ENCODE results near the gene KLK2. TPM values are rescaled to one million over a fixed set of nuclear protein-coding genes. Genes with fewer than 3 reads are reported as not detected.

Gene KLK2
- total RNA-seq, 2 experiments from 2014 or later, result 0.44 TPM; not detected in 1

GRCh38 chr19:50837300-50837699 lies 35.9 kb upstream of the KLK2 start:
- Mint-ChIP-seq H3K27ac (no peak overlapping the region), H3K27me3 (peaks cover 29% of the 10 kb centered on the region)

GRCh38 chr19:50838239-50838638 lies 35.0 kb upstream of the KLK2 start:
- DNase-seq, result no peak
- Mint-ChIP-seq H3K9me3 (no peaks in the 10 kb centered on the region), H3K36me3 (no peaks in the 10 kb centered on the region), H3K27me3 (peaks cover 27% of the 10 kb centered on the region), H3K4me1 (peaks cover 11% of the 10 kb centered on the region), H3K27ac (no peak overlapping the region), H3K4me3 (no peak overlapping the region)
- POLR2A ChIA-PET, result no interaction called here
- ATAC-seq (ENCODE audit: low read depth), result no peak

More at GRCh38 chr19:50837300-50837699, 35.9 kb upstream of the KLK2 start:
- DNase-seq (no peak), ATAC-seq (ENCODE audit: low read depth) (no peak)
- Mint-ChIP-seq H3K4me1 (peaks cover 11% of the 10 kb centered on the region), H3K36me3 (no peaks in the 10 kb centered on the region), H3K4me3 (no peak overlapping the region), H3K9me3 (no peaks in the 10 kb centered on the region)
- POLR2A ChIA-PET, result interaction anchor here (0.9 kb wide), 1 partner anchor 32 kb away, joined by 3 read pairs; no protein-coding TSS in a partner anchor

GRCh38 chr19:50839712-50840655 lies 33.3 kb upstream of the KLK2 start:
- Mint-ChIP-seq H3K36me3 (no peaks in the 10 kb centered on the region), H3K4me3 (no peak overlapping the region), H3K9me3 (no peaks in the 10 kb centered on the region), H3K27ac (no peak overlapping the region), H3K4me1 (peaks cover 11% of the 10 kb centered on the region), H3K27me3 (peaks cover 35% of the 10 kb centered on the region)
- DNase-seq (no peak), ATAC-seq (ENCODE audit: low read depth) (no peak)
- POLR2A ChIA-PET, result no interaction called here

GRCh38 chr19:50842130-50842529 lies 31.1 kb upstream of the KLK2 start:
- Mint-ChIP-seq H3K9me3 (no peaks in the 10 kb centered on the region), H3K27me3 (peaks cover 30% of the 10 kb centered on the region), H3K4me3 (no peak overlapping the region), H3K27ac (no peak overlapping the region), H3K36me3 (no peaks in the 10 kb centered on the region), H3K4me1 (peaks cover 4% of the 10 kb centered on the region)
- no peak for ATAC-seq (ENCODE audit: low read depth)
- no peak for DNase-seq
- POLR2A ChIA-PET, result no interaction called here

- DNase-seq, result no peak
- Mint-ChIP-seq H3K4me1 (peaks cover 2% of the 10 kb centered on the region), H3K27ac (no peak overlapping the region), H3K27me3 (peaks cover 26% of the 10 kb centered on the region), H3K9me3 (no peaks in the 10 kb centered on the region), H3K4me3 (no peak overlapping the region), H3K36me3 (no peaks in the 10 kb centered on the region)
- POLR2A ChIA-PET, result no interaction called here
- ATAC-seq (ENCODE audit: low read depth), result no peak
Measured at GRCh38 chr19:50843205-50843604, 30.0 kb upstream of the KLK2 start.

- DNase-seq (no peak), ATAC-seq (ENCODE audit: low read depth) (no peak)
- Mint-ChIP-seq H3K27ac (no peak overlapping the region), H3K4me1 (no peaks in the 10 kb centered on the region), H3K27me3 (peaks cover 23% of the 10 kb centered on the region), H3K36me3 (no peaks in the 10 kb centered on the region), H3K4me3 (no peak overlapping the region), H3K9me3 (no peaks in the 10 kb centered on the region)
- POLR2A ChIA-PET, result no interaction called here
Measured at GRCh38 chr19:50843701-50844221, 29.5 kb upstream of the KLK2 start.

- Mint-ChIP-seq H3K36me3 (no peaks in the 10 kb centered on the region), H3K4me3 (no peak overlapping the region), H3K9me3 (no peaks in the 10 kb centered on the region), H3K27me3 (peaks cover 23% of the 10 kb centered on the region), H3K27ac (no peak overlapping the region), H3K4me1 (no peaks in the 10 kb centered on the region)
- ATAC-seq (ENCODE audit: low read depth), result no peak
- DNase-seq, result no peak
- POLR2A ChIA-PET, result no interaction called here
Measured at GRCh38 chr19:50844296-50844935, 28.8 kb upstream of the KLK2 start.

- DNase-seq, result no peak
- ATAC-seq (ENCODE audit: low read depth), result no peak
- Mint-ChIP-seq H3K27ac (no peak overlapping the region), H3K4me1 (no peaks in the 10 kb centered on the region), H3K27me3 (peaks cover 22% of the 10 kb centered on the region), H3K36me3 (no peaks in the 10 kb centered on the region), H3K4me3 (no peak overlapping the region), H3K9me3 (no peaks in the 10 kb centered on the region)
- POLR2A ChIA-PET, result no interaction called here
Measured at GRCh38 chr19:50850738-50851137, 22.5 kb upstream of the KLK2 start.

GRCh38 chr19:50851620-50852019 lies 21.6 kb upstream of the KLK2 start:
- Mint-ChIP-seq H3K9me3 (no peaks in the 10 kb centered on the region), H3K36me3 (no peaks in the 10 kb centered on the region), H3K4me3 (no peak overlapping the region), H3K4me1 (no peaks in the 10 kb centered on the region), H3K27ac (no peak overlapping the region), H3K27me3 (peaks cover 15% of the 10 kb centered on the region)
- POLR2A ChIA-PET, result no interaction called here
- DNase-seq, result no peak
- no peak for ATAC-seq (ENCODE audit: low read depth)

- H3K4me1 Mint-ChIP-seq, result no peaks in the 10 kb centered on the region
- H3K9me3 Mint-ChIP-seq, result no peaks in the 10 kb centered on the region
- H3K27ac Mint-ChIP-seq, result no peak within 1 kb of the TSS
- no peak for ATAC-seq (ENCODE audit: low read depth)
- no peak for DNase-seq
- POLR2A ChIA-PET, result no interaction called here
- H3K4me3 Mint-ChIP-seq, result no peak within 1 kb of the TSS
- no peaks in the 10 kb centered on the region for H3K36me3 Mint-ChIP-seq
- H3K27me3 Mint-ChIP-seq, result peaks cover 27% of the 10 kb centered on the region
Measured at GRCh38 chr19:50854636-50855410, 18.4 kb upstream of the KLK2 start, which contains the start of gene KLK3. Gene KLK3, plus strand, starts transcription at chr19:50854915. Its CDS starts 41 bp downstream, at chr19:50854956.

- no peaks in the 10 kb centered on the region for H3K36me3 Mint-ChIP-seq
- no peak for ATAC-seq (ENCODE audit: low read depth)
- POLR2A ChIA-PET, result no interaction called here
- no peak for DNase-seq
- no peaks in the 10 kb centered on the region for H3K4me1 Mint-ChIP-seq
- H3K4me3 Mint-ChIP-seq, result no peak overlapping the region
- H3K27me3 Mint-ChIP-seq, result peaks cover 31% of the 10 kb centered on the region
- peaks cover 2% of the 10 kb centered on the region for H3K9me3 Mint-ChIP-seq
- H3K27ac Mint-ChIP-seq, result no peak overlapping the region
Measured at GRCh38 chr19:50857366-50857765, 15.9 kb upstream of the KLK2 start.

- H3K27me3 Mint-ChIP-seq, result peaks cover 36% of the 10 kb centered on the region
- H3K4me1 Mint-ChIP-seq, result no peaks in the 10 kb centered on the region
- DNase-seq, result no peak
- peaks cover 2% of the 10 kb centered on the region for H3K9me3 Mint-ChIP-seq
- H3K4me3 Mint-ChIP-seq, result no peak overlapping the region
- H3K36me3 Mint-ChIP-seq, result no peaks in the 10 kb centered on the region
- no peak for ATAC-seq (ENCODE audit: low read depth)
- POLR2A ChIA-PET, result no interaction called here
- no peak overlapping the region for H3K27ac Mint-ChIP-seq
Measured at GRCh38 chr19:50858886-50859285, 14.4 kb upstream of the KLK2 start.

GRCh38 chr19:50859849-50860248 lies 13.4 kb upstream of the KLK2 start:
- Mint-ChIP-seq H3K27ac (no peak overlapping the region), H3K27me3 (peaks cover 36% of the 10 kb centered on the region), H3K9me3 (peaks cover 2% of the 10 kb centered on the region), H3K36me3 (no peaks in the 10 kb centered on the region), H3K4me1 (no peaks in the 10 kb centered on the region), H3K4me3 (no peak overlapping the region)
- POLR2A ChIA-PET, result interaction anchor here (0.5 kb wide), 1 partner anchor 58 kb away, joined by 3 read pairs; no protein-coding TSS in a partner anchor
- DNase-seq (no peak), ATAC-seq (ENCODE audit: low read depth) (no peak)
